NB4 (cell line): ENCODE data around the gene ECD.

ENCODE experiments used
- CTCF ChIP-seq: IDR thresholded peaks from one replicate; pipeline ENCODE4 v1.5.1; 2012; ENCODE audit warnings: low read depth, low read length
- MAX ChIP-seq: IDR thresholded peaks from 2 replicates; pipeline ENCODE4 v1.6.1; 2011; ENCODE audit warnings: low read depth, low read length

GRCh38 chr10:73106301-73106700 is 61.5 kb downstream of the ECD start:
- no peak for TF ChIP-seq CTCF
- TF ChIP-seq MAX, result no peak
